ENCODE results near the gene HASPIN. TPM values are rescaled to one million over a fixed set of nuclear protein-coding genes. Genes with fewer than 3 reads are reported as not detected.

Gene HASPIN
- total RNA-seq, 1 donor from 2014 or later, result 0.30 TPM

DNA sequence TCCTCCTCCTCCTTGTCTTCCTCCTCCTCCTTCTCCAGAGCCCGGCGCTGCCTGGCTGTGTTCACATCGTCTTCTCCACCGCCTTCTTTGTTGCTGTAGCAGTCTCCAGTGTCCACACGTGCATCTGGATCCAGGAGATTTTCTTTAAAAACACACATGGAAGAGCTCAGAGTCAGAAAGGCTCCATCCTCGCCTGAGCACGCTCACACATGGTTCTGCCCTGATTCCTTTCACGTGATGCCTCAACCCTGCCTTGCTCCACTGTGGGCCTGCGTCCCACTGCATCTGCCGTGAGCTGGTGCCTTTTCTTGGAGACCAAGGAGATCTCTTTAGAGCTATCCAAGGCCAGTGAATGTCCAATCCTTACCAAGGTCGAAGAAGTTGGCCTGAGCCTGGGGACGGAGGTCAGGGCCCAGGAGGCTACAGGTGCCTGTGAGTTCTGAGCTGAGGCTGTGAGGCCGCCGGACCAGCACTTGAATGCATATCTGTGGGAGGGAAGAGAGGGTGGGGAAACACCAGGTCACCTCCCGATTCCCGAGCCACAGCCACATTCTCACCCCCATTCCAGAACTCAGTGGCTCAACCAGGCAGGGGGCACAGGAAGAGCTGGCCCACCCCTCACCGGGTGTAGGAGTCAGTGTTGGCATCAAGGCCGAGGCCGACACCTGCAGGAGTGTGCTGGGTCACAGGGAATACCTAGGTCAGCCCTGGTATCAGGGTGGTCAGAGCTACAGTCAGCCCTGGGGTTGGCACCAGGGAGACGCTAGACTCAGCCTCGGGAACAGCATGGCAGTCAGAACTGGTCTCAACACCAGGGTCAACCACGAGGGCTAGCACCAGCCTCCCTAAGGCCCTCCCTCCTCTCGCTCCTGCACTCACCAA is 37.6 kb downstream of the HASPIN start:
- intact Hi-C loops (cut with DNase I), result no loop called here
- no peak for DNase-seq (ENCODE audit: low spot score)

DNA sequence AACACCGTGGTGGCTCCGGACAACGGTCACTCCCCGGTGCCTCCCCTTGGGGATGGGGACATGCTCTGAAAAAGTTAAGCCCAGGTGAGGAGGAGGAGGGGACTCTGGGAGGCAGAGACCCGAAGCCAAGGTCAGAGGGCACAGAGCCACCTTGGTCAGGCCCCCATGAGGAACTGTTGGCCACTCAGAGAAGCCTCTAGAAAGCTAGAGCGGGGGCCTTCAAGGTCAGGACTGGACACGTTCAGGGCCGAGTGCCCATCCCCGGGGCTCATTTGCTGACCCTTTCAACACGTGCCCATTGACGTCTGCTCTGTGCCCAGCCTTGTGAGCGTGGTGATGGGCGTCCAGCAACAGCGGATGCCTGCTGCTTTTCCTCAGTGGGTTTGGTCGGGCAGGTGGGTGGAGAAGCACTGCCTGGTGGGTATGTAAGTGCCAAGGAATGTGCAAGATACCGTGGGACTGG is 38.2 kb downstream of the HASPIN start:
- intact Hi-C loops (cut with DNase I), result no loop called here
- DNase-seq (ENCODE audit: low spot score), result no peak

DNA sequence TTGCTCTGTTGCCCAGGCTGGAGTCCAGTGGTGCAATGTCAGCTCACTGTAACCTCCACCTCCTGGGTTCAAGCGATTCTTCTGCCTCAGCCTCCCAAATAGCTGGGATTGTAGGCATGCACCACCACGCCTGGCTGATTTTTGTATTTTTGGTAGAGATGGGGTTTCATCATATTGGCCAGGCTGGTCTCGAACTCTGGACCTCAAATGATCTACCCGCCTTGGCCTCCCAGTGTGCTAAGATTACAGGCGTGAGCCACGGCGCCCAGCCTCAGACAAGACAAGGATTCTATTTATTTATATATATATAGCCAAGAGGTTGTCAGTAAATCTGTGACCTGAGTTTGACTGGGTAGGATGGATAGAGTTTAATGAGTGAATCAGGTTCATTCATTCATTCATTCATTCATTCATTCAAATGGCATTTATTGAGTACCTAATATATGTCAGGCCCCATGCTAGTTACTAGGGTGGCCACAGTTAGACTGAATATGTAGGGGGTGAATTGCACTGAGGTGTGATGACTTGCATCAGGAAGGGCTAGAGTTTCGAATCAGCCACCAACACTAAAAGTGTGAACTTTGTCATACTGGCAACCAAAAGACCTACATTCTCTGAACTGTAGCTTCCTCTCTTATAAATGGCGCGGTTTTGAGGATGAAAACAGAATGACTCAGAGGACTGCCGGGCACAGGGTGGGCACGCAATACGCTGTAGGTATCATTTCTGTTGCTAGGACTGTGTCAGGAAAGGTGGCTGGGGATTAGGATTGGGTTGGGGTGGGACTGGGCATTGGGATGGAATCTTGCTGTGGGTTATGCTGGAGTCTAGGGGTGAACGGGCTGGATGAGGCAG is 39.4 kb downstream of the HASPIN start:
- intact Hi-C loops (cut with DNase I), result no loop called here

GRCh38 chr17:3763777-3764170 is 40.1 kb downstream of the HASPIN start:
- DNase-seq (ENCODE audit: low spot score), result no peak
- intact Hi-C loops (cut with DNase I), result no loop called here

More for the DNA sequence above, 39.4 kb downstream of the HASPIN start:
- DNase-seq (ENCODE audit: low spot score), result no peak

DNA sequence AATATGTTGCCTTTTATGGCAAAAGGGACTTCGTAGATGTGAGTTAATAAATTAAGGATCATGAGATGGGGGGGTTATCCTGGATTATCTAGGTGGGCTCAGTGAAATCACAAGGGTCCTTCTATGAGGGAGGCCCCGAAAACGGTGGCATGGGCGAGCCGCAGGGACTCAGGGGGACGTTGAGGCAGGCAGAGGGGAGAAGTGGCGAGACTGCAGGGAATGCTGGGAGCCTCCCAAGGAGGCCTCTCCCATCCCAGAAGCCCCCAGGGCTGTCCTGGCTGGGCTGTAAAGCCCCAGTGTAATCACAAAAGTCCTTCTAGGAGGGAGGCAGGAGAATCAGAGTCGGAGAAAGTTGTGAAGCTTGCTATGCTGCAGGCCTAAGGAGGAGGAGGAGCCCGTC is 42.3 kb downstream of the HASPIN start:
- no peak for DNase-seq (ENCODE audit: low spot score)
- intact Hi-C loops (cut with DNase I), result no loop called here

- intact Hi-C loops (cut with DNase I), result no loop called here
- no peak for DNase-seq (ENCODE audit: low spot score)
Observed at GRCh38 chr17:3766779-3767178, 43.1 kb downstream of the HASPIN start.

GRCh38 chr17:3768341-3768740 is 44.6 kb downstream of the HASPIN start:
- no peak for DNase-seq (ENCODE audit: low spot score)
- intact Hi-C loops (cut with DNase I), result no loop called here

DNA sequence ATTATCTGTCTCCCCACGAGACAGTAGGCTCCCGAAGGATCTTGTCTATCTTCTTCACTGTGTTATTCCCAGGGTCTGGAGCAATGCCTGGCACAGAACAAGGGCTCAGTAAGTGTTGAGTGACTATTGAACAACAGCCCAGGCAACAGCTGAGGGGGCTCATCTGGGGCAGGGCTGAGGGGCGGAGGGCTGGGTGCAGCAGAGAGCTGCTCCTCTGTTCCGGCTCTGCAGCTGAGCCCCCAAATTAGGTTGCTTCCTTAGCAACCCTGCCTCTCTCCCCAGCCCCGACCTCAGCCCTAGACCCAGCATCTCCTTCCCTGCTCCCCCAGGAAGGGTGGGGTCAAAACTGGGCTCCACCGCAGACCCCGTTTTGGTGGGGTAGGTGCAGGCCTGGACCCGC is 45.1 kb downstream of the HASPIN start:
- DNase-seq (ENCODE audit: low spot score), result no peak
- intact Hi-C loops (cut with DNase I), result no loop called here

DNA sequence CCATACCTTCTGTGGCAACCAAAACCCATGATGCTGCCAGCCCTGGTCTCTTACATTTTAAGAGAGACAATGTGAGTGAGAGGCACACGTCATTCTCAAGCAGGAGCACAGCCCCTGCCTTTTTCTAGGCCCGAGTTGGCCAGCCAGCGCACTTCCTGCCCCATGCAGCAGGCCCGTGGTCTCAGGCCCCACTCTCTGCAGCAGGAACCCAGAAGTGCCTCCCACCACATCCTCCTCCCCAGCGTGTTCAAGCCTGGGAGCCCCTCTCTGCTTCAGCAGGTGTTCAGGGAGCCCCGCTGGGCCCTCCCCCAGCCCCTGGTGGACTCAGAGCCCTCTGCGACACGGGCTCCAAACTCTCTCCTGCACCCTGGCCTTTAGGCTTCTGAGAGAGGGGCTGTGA is 46.8 kb downstream of the HASPIN start:
- DNase-seq (ENCODE audit: low spot score), result no peak
- intact Hi-C loops (cut with DNase I), result no loop called here

- no peak for DNase-seq (ENCODE audit: low spot score)
- intact Hi-C loops (cut with DNase I), result no loop called here
Observed at GRCh38 chr17:3771140-3771539, 47.4 kb downstream of the HASPIN start.

GRCh38 chr17:3772764-3773163 is 49.1 kb downstream of the HASPIN start:
- DNase-seq (ENCODE audit: low spot score), result no peak
- intact Hi-C loops (cut with DNase I), result no loop called here

GRCh38 chr17:3773511-3773910 is 49.8 kb downstream of the HASPIN start:
- intact Hi-C loops (cut with DNase I), result no loop called here
- DNase-seq (ENCODE audit: low spot score), result no peak

- intact Hi-C loops (cut with DNase I), result no loop called here
- no peak for DNase-seq (ENCODE audit: low spot score)
Observed at GRCh38 chr17:3773966-3774365, 50.3 kb downstream of the HASPIN start.

Other genes with a start within 250 kb of the HASPIN start
- gene ASPA, start 247.9 kb upstream of the HASPIN start, total RNA-seq, result 0.94 TPM
- 1.0 TPM for gene TRPV3, start 166.1 kb upstream of the HASPIN start, total RNA-seq
- 4.8 TPM for gene TRPV1, start 114.5 kb upstream of the HASPIN start, total RNA-seq
- gene SHPK, start 87.7 kb upstream of the HASPIN start, total RNA-seq, result 4.8 TPM
- 6.4 TPM for gene CTNS, start 87.1 kb upstream of the HASPIN start, total RNA-seq
- 158 TPM for gene TAX1BP3, start 55.3 kb upstream of the HASPIN start, total RNA-seq
- 54.0 TPM for gene EMC6, start 55.1 kb upstream of the HASPIN start, total RNA-seq
- gene P2RX5, start 27.7 kb upstream of the HASPIN start, total RNA-seq, result 37.9 TPM
- 20.3 TPM for gene ITGAE, start 77.3 kb downstream of the HASPIN start, total RNA-seq
- 32.8 TPM for gene NCBP3, start 122.3 kb downstream of the HASPIN start, total RNA-seq
- 5.2 TPM for gene CAMKK1, start 169.2 kb downstream of the HASPIN start, total RNA-seq
- 5.1 TPM for gene P2RX1, start 192.6 kb downstream of the HASPIN start, total RNA-seq
- gene ATP2A3, start 240.5 kb downstream of the HASPIN start, total RNA-seq, result 8.9 TPM

All from cardiac septum (tissue), 1 donor.